CD14-positive monocyte (primary cell): ENCODE measurements around the gene SOST. TPM values are rescaled to one million over a fixed set of nuclear protein-coding genes. Genes with fewer than 3 reads are reported as not detected.
A peak's percentile ranks its signal among the peaks of the same experiment; 100 is the strongest.

Experiments used
- DNase-seq, 3 donors: peaks; one replicate each; pipeline ENCODE4 v3.0.0-alpha.2; 2011 to 2022
- H2AFZ ChIP-seq: 2 replicates; pipeline ENCODE4 v1.6.0; 2012; ENCODE audit warnings: mild to moderate bottlenecking, low read depth, low read length, inconsistent platforms; ENCODE audit not compliant: insufficient read depth, poor library complexity, severe bottlenecking
- H3K27ac ChIP-seq, 2 donors: 1 replicate in 1 of 2; 2 replicates in 1 of 2; pipeline ENCODE4 v1.5.1; 2012 to 2013; ENCODE audit warnings: low read length in 2 of 2, control low read depth in 1 of 2, inconsistent platforms in 1 of 2, low read depth in 1 of 2, mild to moderate bottlenecking in 1 of 2
- H3K27me3 ChIP-seq, 2 donors: one replicate each; pipeline versions ENCODE4 v1.6.0 to v1.6.1; 2011 to 2013; ENCODE audit warnings: low read length in 2 of 2; ENCODE audit not compliant: control insufficient read depth in 2 of 2, insufficient read depth in 2 of 2
- H3K36me3 ChIP-seq, 2 donors: replicated peaks in 1 of 2; 1 replicate in 1 of 2; 2 replicates in 1 of 2; pipeline versions ENCODE4 v1.5.1 to v1.6.1; 2012 to 2013; ENCODE audit warnings: low read length in 2 of 2, control low read depth in 1 of 2, inconsistent platforms in 1 of 2, mild to moderate bottlenecking in 1 of 2; ENCODE audit not compliant: insufficient read depth in 2 of 2, control insufficient read depth in 1 of 2
- H3K4me1 ChIP-seq, 2 donors: 1 replicate in 1 of 2; 2 replicates in 1 of 2; pipeline versions ENCODE4 v1.5.1 to v1.6.1; 2012 to 2013; ENCODE audit warnings: low read length in 2 of 2, control low read depth in 1 of 2, inconsistent platforms in 1 of 2, mild to moderate bottlenecking in 1 of 2, moderate library complexity in 1 of 2; ENCODE audit not compliant: insufficient read depth in 2 of 2, control insufficient read depth in 1 of 2
- H3K4me2 ChIP-seq: replicated peaks from 2 replicates; pipeline ENCODE3; 2012; ENCODE audit warnings: low read length, moderate library complexity, mild to moderate bottlenecking; ENCODE audit not compliant: poor library complexity, severe bottlenecking; ENCODE audit errors: extremely low read depth
- H3K4me3 ChIP-seq, 3 experiments: fragments of 200-600 bp in 1 of 3; sonication (generic) in 1 of 3; replicated peaks in 1 of 3; 1 replicate in 2 of 3; 2 replicates in 1 of 3; pipeline ENCODE4 v1.5.1; 2011 to 2013; ENCODE audit warnings: low read length in 3 of 3, mild to moderate bottlenecking in 3 of 3, control low read depth in 2 of 3, low read depth in 2 of 3, inconsistent platforms in 1 of 3, moderate library complexity in 1 of 3
- H3K79me2 ChIP-seq: 2 replicates; pipeline ENCODE4 v1.6.0; 2012; ENCODE audit warnings: mild to moderate bottlenecking, control low read depth, inconsistent platforms, low read length, moderate library complexity; ENCODE audit not compliant: insufficient read depth
- H3K9ac ChIP-seq: 2 replicates; pipeline ENCODE4 v1.6.0; 2017; ENCODE audit warnings: low read length, mild to moderate bottlenecking; ENCODE audit not compliant: insufficient read depth, poor library complexity, severe bottlenecking
- H3K9me3 ChIP-seq, 2 donors: replicated peaks in 1 of 2; 1 replicate in 1 of 2; 2 replicates in 1 of 2; pipeline versions ENCODE4 v1.5.1 to v1.6.1; 2012 to 2013; ENCODE audit warnings: low read length in 2 of 2, control low read depth in 1 of 2; ENCODE audit not compliant: control insufficient read depth in 1 of 2, insufficient read depth in 1 of 2
- H4K20me1 ChIP-seq: 2 replicates; pipeline ENCODE4 v1.6.0; 2012; ENCODE audit warnings: mild to moderate bottlenecking, low read length, control low read depth, moderate library complexity; ENCODE audit not compliant: insufficient read depth
- H3K27ac Mint-ChIP-seq, 7 donors: one replicate each; pipeline ENCODE4 v1.8.0; 2020; ENCODE audit warnings: mild to moderate bottlenecking in 7 of 7, mixed read lengths in 7 of 7, moderate library complexity in 6 of 7, inconsistent platforms in 2 of 7
- H3K27me3 Mint-ChIP-seq, 3 donors: one replicate each; pipeline ENCODE4 v1.8.0; 2021 to 2022; ENCODE audit warnings: low read depth in 3 of 3, mild to moderate bottlenecking in 3 of 3, mixed read lengths in 3 of 3, moderate library complexity in 3 of 3, inconsistent platforms in 1 of 3
- H3K36me3 Mint-ChIP-seq, 2 donors: one replicate each; pipeline ENCODE4 v1.8.0; 2020; ENCODE audit warnings: mixed read lengths in 2 of 2, inconsistent platforms in 1 of 2, mild to moderate bottlenecking in 1 of 2
- H3K4me1 Mint-ChIP-seq: one replicate; pipeline ENCODE4 v1.8.0; 2020; ENCODE audit warnings: mild to moderate bottlenecking, mixed read lengths
- H3K4me3 Mint-ChIP-seq, 2 donors: one replicate each; pipeline ENCODE4 v1.8.0; 2020; ENCODE audit warnings: mild to moderate bottlenecking in 2 of 2, mixed read lengths in 2 of 2, moderate library complexity in 1 of 2
- H3K9me3 Mint-ChIP-seq, 7 donors: one replicate each; pipeline ENCODE4 v1.8.0; 2020 to 2022; ENCODE audit warnings: mixed read lengths in 7 of 7, mild to moderate bottlenecking in 6 of 7, moderate library complexity in 6 of 7, inconsistent platforms in 2 of 7
- CTCF ChIP-seq: fragments of 200-600 bp; IDR thresholded peaks from one replicate; pipeline ENCODE4 v1.8.0; 2022; ENCODE audit warnings: antibody characterized with exemption, mild to moderate bottlenecking
- whole genome bisulfite sequencing: methylation state at CpG from one replicate; pipeline ENCODE4 v1.1.5; 2013; ENCODE audit warnings: missing lambda C conversion rate; ENCODE audit not compliant: insufficient coverage; 5-methylcytosine and 5-hydroxymethylcytosine counted together
- intact Hi-C, 2 donors: fragments of 100-400 bp; cut with micrococcal nuclease; formaldehyde crosslinking; loops; one replicate each; pipeline versions ENCODE4 v1.15.0 to v1.15.1; 2023
- polyA plus RNA-seq, 3 donors: library from polyadenylated mRNA; depleted of rRNA in 1 of 3; unstranded in 2 of 3; stranded (reverse) in 1 of 3; fragments of 300-500 nt in 2 of 3; fragments of >200 nt in 1 of 3; fragmentation: Illumina TruSeq in 2 of 3; gene quantifications; 1 replicate in 2 of 3; 2 replicates in 1 of 3; pipeline ENCODE4 v1.2.3, GENCODE V29; 2012 to 2021

The SOST gene
- polyA plus RNA-seq, 3 donors = not detected

GRCh38 chr17:43780135-43780534, 21.5 kb upstream of the SOST start, which contains the start of gene CFAP97D1:
Gene CFAP97D1, plus strand, starts transcription at chr17:43780435. Its CDS starts 28 bp downstream, at chr17:43780463.
- H3K27me3 ChIP-seq = no peaks in the 10 kb centered on the region
- no peaks in the 10 kb centered on the region for H3K9me3 Mint-ChIP-seq
- peak in 1 of 3 donors; percentile 46 for DNase-seq
- H3K4me1 Mint-ChIP-seq = peaks cover 78% of the 10 kb centered on the region
- no peaks in the 10 kb centered on the region for H3K9me3 ChIP-seq
- H3K4me3 ChIP-seq = peak within 1 kb of the TSS; percentile 76 to 84 (median 84)
- peaks cover 69 to 89% of the 10 kb centered on the region in 2 donors for H3K4me1 ChIP-seq
- H3K79me2 ChIP-seq = peaks cover 36% of the 10 kb centered on the region
- H3K4me3 Mint-ChIP-seq = peak within 1 kb of the TSS; percentile 74 to 83
- no peak for TF ChIP-seq CTCF
- H3K36me3 Mint-ChIP-seq = peaks cover 13 to 20% of the 10 kb centered on the region in 2 donors
- peak within 1 kb of the TSS; percentile 88 for H3K4me2 ChIP-seq
- H3K27me3 Mint-ChIP-seq = peaks cover 0 to 10% (median 4%) of the 10 kb centered on the region in 3 donors
- peak within 1 kb of the TSS; percentile 83 for H2AFZ ChIP-seq
- H4K20me1 ChIP-seq = no peaks in the 10 kb centered on the region
- peak within 1 kb of the TSS; percentile 84 to 95 (median 93) for H3K27ac Mint-ChIP-seq
- peak within 1 kb of the TSS; percentile 99 for H3K9ac ChIP-seq
- 3% methylated on average over 6 of the region's 7 CpGs for WGBS
- H3K36me3 ChIP-seq = peaks cover 5% of the 10 kb centered on the region in 2 donors
- peak within 1 kb of the TSS; percentile 86 to 95 for H3K27ac ChIP-seq
- intact Hi-C loops = no loop called here

DNA sequence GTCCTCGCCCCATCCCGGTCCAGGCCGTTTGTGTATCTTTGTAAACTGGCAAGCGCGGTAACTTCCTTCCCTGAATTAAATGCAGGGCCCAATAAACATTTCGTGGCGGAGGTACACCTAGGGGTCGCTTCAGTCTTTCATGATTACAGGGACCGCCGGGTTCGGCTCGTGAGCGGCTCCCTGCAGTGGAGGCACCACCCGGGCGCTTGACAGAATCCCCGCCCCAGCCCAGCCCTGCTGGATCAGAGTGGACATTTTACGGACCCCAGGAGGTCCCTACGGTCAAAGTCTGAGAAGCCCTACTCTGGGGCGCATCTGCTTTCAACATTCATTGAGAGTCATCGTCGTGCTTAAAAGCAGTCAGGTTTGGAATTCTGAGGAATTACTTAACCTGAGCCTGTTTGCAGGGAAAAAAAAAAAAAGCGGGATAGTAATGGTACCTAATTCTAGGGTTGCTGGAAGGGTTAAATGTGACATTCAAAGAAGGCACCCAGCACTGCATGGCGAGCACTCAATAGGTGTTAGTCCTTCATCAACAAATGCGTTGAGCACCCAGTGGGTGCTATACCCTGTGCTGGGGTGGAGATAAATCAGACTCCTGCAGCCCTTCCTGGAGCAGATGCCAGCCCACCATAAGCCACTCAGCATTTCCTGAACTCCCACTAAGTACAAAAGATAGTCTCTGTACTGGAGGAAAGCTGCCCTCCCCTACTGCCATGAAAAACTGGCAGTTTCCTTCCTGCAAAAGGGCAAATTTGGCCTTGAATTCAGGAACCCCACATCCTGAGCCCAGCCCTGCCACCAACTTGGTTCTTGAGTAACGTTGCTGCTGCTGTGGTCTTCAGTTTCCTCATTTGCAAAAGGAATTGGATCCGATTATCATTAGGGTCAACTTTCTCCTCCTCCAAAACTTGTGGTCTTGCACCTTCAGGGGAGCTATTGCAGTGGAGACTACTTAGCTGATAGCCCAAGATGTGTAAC, 20.8 kb upstream of the SOST start:
- DNase-seq = peak; percentile 40 to 67 (median 56)

More for the DNA sequence above, 20.8 kb upstream of the SOST start:
- Histone ChIP-seq H3K4me2 (peak overlapping the region; percentile 88), H3K9me3 (no peaks in the 10 kb centered on the region), H4K20me1 (no peaks in the 10 kb centered on the region), H3K27ac (peak overlapping the region; percentile 86 to 95), H3K4me3 (peak overlapping the region; percentile 76 to 84 (median 84)), H3K27me3 (no peaks in the 10 kb centered on the region), H3K4me1 (peaks cover 76 to 92% of the 10 kb centered on the region in 2 donors), H3K9ac (peak overlapping the region; percentile 99), H3K79me2 (peaks cover 43% of the 10 kb centered on the region), H3K36me3 (peaks cover 9 to 12% of the 10 kb centered on the region in 2 donors), H2AFZ (peak overlapping the region; percentile 83)
- peak overlapping the region; percentile 84 to 95 (median 93) for H3K27ac Mint-ChIP-seq
- TF ChIP-seq CTCF = no peak
- WGBS = 0% methylated on average over 24 of the region's 26 CpGs
- peaks cover 18 to 26% of the 10 kb centered on the region in 2 donors for H3K36me3 Mint-ChIP-seq
- H3K4me1 Mint-ChIP-seq = peaks cover 83% of the 10 kb centered on the region
- H3K4me3 Mint-ChIP-seq = peak overlapping the region; percentile 74 to 83
- intact Hi-C loops = no loop called here
- peaks cover 0 to 10% (median 1%) of the 10 kb centered on the region in 3 donors for H3K27me3 Mint-ChIP-seq
- no peaks in the 10 kb centered on the region for H3K9me3 Mint-ChIP-seq
